HFF-Myc (cell line): ENCODE data around the gene MLF2.
A peak's percentile ranks its signal among the peaks of the same experiment; 100 is the strongest.

Source experiments
- DNase-seq: peaks from one replicate; pipeline ENCODE4 v3.0.0-alpha.2; 2011; ENCODE audit warnings: low read depth; ENCODE audit errors: extremely low read depth
- H3K4me3 ChIP-seq: replicated peaks from 2 replicates; pipeline ENCODE4 v1.5.1; 2011; ENCODE audit warnings: low read depth, mild to moderate bottlenecking, control low read depth, low read length
- TF ChIP-seq, protein P1 (sequence below): IDR thresholded peaks from 2 replicates; pipeline ENCODE4 v1.5.1; 2012; ENCODE audit warnings: mild to moderate bottlenecking, low read depth, low read length, control low read depth; ENCODE audit errors: missing control alignments

The MLF2 gene

DNA sequence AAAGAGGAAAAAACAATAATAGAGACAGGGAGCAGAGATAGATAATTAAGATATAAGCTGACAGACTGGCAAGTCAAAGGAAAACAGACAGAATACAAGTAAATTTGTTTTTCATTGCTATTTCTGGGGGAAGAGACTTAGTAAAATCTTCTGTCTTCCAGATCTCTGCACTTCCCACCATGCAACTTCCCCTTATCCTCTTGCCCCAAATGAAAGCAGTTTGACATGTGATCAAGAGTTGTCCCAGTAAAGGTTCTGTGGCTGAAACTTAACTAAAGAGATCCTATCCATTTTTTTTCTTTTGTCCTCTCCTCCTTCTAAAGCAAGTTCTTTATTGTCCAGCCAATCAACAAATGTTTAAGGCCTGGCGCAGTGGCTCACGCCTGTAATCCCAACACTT, 1.5 kb upstream of the MLF2 start:
- H3K4me3 ChIP-seq, result no peak overlapping the region
- TF ChIP-seq, protein P1, sequence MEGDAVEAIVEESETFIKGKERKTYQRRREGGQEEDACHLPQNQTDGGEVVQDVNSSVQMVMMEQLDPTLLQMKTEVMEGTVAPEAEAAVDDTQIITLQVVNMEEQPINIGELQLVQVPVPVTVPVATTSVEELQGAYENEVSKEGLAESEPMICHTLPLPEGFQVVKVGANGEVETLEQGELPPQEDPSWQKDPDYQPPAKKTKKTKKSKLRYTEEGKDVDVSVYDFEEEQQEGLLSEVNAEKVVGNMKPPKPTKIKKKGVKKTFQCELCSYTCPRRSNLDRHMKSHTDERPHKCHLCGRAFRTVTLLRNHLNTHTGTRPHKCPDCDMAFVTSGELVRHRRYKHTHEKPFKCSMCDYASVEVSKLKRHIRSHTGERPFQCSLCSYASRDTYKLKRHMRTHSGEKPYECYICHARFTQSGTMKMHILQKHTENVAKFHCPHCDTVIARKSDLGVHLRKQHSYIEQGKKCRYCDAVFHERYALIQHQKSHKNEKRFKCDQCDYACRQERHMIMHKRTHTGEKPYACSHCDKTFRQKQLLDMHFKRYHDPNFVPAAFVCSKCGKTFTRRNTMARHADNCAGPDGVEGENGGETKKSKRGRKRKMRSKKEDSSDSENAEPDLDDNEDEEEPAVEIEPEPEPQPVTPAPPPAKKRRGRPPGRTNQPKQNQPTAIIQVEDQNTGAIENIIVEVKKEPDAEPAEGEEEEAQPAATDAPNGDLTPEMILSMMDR, result no peak
- no peak for DNase-seq

DNA sequence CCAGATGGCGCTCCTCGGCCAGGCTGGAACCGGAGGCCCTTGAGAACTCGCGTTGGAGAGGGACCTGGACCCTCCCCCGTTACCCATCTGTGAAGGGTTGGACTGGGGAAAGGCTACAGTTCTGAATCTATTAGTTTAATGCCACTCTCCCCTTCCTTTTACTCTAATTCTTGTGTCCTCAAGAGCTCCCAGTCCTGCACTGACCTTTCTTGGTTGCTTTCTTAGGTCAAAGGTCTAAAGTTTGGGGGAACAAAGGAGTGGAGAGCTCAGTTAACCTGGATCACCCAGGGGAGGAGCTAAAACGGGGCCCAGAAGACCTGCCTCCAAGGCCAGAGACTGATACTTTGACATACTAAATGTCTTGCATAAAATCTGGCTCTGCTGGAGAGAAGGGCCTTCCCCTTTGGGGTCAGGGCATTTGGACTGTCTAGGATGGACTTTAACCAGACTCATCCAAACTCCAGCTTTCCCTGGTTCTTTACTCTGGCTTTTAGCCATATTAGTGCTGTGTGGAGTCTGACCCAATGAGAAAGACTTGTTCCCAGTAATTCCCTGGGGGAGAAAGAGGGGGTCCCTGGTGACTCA, 923 bp upstream of the MLF2 start:
- peak overlapping the region; percentile 91 for H3K4me3 ChIP-seq
- DNase-seq, result no peak
- TF ChIP-seq, protein P1, result no peak

DNA sequence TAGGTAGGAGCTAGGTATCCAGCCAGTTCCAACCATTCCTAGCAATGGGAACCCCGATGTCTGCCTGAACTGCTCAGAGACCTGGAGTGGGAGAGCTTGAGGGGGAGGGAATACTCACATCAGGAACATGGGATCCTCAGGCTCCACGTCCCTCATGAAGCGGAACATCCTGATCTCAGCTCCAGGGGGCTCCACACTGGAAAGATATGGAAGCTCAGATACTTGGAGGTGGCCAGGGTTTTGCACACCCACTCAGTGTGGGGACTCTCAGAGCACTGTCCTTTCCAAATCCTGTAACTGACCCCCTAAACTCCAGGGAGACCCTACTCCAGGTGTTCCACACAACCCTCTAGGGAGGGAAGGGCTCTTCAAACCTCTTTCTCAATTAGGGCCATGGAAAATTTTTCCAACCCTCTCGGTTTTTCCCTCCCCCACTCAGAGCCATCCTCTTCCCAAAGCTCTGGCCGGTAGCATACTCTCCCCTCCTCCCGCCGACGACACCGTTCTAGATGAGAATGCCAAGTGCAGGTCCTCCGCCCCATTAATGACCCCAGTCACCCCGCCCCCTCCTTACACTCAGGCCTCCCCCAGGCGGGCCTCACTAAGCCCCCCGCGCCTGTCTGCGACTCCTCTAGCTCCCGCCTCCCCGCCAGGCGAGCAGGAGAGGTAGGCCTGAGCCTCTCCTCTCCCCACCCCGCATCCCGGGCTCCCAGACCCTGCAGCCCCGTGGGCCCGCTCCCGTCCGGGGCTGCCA, 597 bp downstream of the MLF2 start:
- peak overlapping the region; percentile 91 for H3K4me3 ChIP-seq
- DNase-seq, result no peak
- TF ChIP-seq, protein P1, result peak; percentile 48

DNA sequence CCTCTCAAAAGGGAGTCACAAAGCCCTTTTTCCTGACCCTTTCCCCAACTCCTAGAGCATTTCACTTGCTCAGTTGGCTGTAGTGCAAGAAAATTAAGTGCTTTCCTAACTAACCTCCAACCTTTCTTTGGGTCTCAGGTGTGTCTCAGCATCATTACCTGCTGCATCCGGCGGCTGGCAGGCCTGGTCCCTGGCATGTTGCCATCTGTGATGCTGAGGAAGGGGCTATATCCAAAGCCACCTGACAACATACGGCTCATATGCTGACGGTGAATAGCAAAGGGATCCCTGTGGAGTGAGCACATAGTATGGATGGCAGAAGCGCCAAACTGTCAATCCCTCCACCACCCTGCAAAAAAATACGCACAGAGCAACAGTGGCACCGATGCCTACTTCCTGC, 1.2 kb downstream of the MLF2 start:
- peak overlapping the region; percentile 91 for H3K4me3 ChIP-seq
- DNase-seq, result no peak
- TF ChIP-seq, protein P1, result no peak

DNA sequence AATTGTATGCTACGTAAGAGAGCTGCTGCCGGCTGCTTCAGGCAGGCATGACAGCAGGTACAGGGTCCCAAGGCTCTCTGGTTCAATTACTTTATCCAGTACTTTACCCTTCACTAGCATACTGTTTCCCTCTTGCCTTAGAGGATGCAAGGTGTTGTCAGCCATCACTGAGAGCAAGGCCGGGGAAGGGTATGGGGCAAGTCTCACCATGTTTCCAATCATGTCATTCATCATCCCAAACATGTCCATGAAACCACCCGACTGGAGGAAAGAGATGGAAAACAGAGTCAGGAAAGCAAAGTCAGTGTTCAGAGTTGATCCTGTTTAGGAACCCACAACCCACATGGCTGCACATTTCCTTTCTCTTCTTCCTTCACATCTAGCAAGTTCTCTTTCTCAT, 2.4 kb downstream of the MLF2 start:
- no peak overlapping the region for H3K4me3 ChIP-seq
- TF ChIP-seq, protein P1, result no peak
- no peak for DNase-seq

DNA sequence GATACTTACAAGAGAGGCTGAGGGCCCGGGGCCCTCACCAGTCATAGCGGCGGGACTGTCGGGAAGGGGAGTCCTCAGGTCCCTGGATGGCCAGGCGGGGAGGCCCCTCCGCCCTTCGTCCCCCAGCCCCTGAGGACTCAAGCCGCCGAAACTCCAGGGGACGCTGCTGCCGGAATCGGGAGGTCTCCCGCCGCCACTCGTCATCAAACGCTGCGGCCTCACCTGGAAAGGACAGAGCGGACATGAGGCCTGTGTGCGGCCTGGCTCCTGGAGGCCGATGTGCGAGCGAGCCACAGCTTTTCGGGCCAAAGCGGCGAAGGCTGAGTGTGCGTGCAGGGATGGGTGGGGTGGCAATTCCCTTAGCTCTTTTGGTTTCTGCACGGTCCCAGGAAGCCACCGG, 4.2 kb downstream of the MLF2 start:
- H3K4me3 ChIP-seq, result no peak overlapping the region
- DNase-seq, result no peak
- TF ChIP-seq, protein P1, result no peak
